AG04449 (cell line): ENCODE measurements around the gene PLCL1.

ENCODE experiments used
- CTCF ChIA-PET: fragments of 350-600 bp; formaldehyde crosslinking; extraction: SDS; loops from one replicate; lab custom pipeline; 2021; ENCODE audit warnings: antibody characterized with exemption; lab: Yijun Ruan, JAX
- POLR2A ChIA-PET: fragments of 400-600, 350-600 bp; formaldehyde crosslinking; extraction: SDS; loops from one replicate; lab custom pipeline; 2020; ENCODE audit warnings: antibody characterized with exemption, inconsistent platforms; lab: Yijun Ruan, JAX
- DNase-seq: peaks from one replicate; pipeline ENCODE4 v3.0.0-alpha.2; 2010; ENCODE audit warnings: low read depth, low spot score
- H3K4me3 ChIP-seq: 2 replicates; pipeline ENCODE4 v1.5.1; 2011; ENCODE audit warnings: low read depth, mild to moderate bottlenecking, control low read depth, low read length
- CTCF ChIP-seq: IDR thresholded peaks from one replicate; pipeline ENCODE4 v1.5.1; 2011; ENCODE audit warnings: mild to moderate bottlenecking, moderate library complexity, low read length, control low read depth, inconsistent platforms; ENCODE audit not compliant: insufficient read depth; ENCODE audit errors: missing control alignments

PLCL1 gene

GRCh38 chr2:197930570-197931278 is 126.3 kb downstream of the PLCL1 start:
- CTCF ChIA-PET = no interaction called here
- POLR2A ChIA-PET = no interaction called here
- TF ChIP-seq CTCF = no peak
- no peak overlapping the region for H3K4me3 ChIP-seq
- no peak for DNase-seq

- POLR2A ChIA-PET = no interaction called here
- DNase-seq = no peak
- CTCF ChIA-PET = no interaction called here
- no peak for TF ChIP-seq CTCF
- H3K4me3 ChIP-seq = no peak overlapping the region
Measured at GRCh38 chr2:197931661-197932312, 127.4 kb downstream of the PLCL1 start.

GRCh38 chr2:197932374-197932773 is 128.0 kb downstream of the PLCL1 start:
- CTCF ChIA-PET = no interaction called here

GRCh38 chr2:197934261-197934933 is 130.0 kb downstream of the PLCL1 start:
- POLR2A ChIA-PET = no interaction called here

More at GRCh38 chr2:197932374-197932773, 128.0 kb downstream of the PLCL1 start:
- DNase-seq = no peak
- no peak overlapping the region for H3K4me3 ChIP-seq
- no peak for TF ChIP-seq CTCF
- POLR2A ChIA-PET = no interaction called here

GRCh38 chr2:197934934-197935289 is 130.5 kb downstream of the PLCL1 start:
- CTCF ChIA-PET = no interaction called here
- no peak overlapping the region for H3K4me3 ChIP-seq
- TF ChIP-seq CTCF = no peak
- DNase-seq = no peak
- POLR2A ChIA-PET = no interaction called here

More at GRCh38 chr2:197934261-197934933, 130.0 kb downstream of the PLCL1 start:
- H3K4me3 ChIP-seq = no peak overlapping the region
- TF ChIP-seq CTCF = no peak
- DNase-seq = no peak
- CTCF ChIA-PET = interaction anchor here (0.8 kb wide), 1 partner anchor 32 kb away, joined by 3 read pairs; no protein-coding TSS in a partner anchor

GRCh38 chr2:197937814-197938213 is 133.4 kb downstream of the PLCL1 start:
- ChIA-PET POLR2A (no interaction called here), CTCF (no interaction called here)
- DNase-seq = no peak
- no peak overlapping the region for H3K4me3 ChIP-seq
- no peak for TF ChIP-seq CTCF
